GM12878 (cell line): ENCODE data around the gene CCNL2. TPM values are rescaled to one million over a fixed set of nuclear protein-coding genes. Genes with fewer than 3 reads are reported as not detected.

Experiments
- ATAC-seq: fragments of 200-7000 bp; cut with Tn5 transposase; 3 replicates; pipeline ENCODE4 v1.9.1; 2020; ENCODE audit warnings: mild to moderate bottlenecking, moderate library complexity
- BruUV-seq: library from RNA; stranded (reverse); fragments of 400-500 nt; replicated peaks from 2 replicates; lab custom pipeline; 2021; lab: Mats Ljungman, UMichigan
- CTCF ChIA-PET: fragments of 300-600 bp; sonication (Branson Sonifier 250); formaldehyde crosslinking; extraction: SDS; loops from one replicate; lab custom pipeline; 2021; ENCODE audit warnings: inconsistent platforms; lab: Yijun Ruan, JAX
- POLR2A ChIA-PET: fragments of 350-600 bp; formaldehyde crosslinking; extraction: SDS; loops from one replicate; lab custom pipeline; 2021; ENCODE audit warnings: inconsistent platforms; lab: Charles Lee
- RAD21 ChIA-PET: fragments of 300-600 bp; sonication (Branson Sonifier 250); formaldehyde crosslinking; loops from one replicate; lab custom pipeline; 2023; ENCODE audit warnings: antibody characterized with exemption; ENCODE audit not compliant: unreplicated experiment; lab: Charles Lee
- SMC1A ChIA-PET: fragments of 300-600 bp; sonication (Branson Sonifier 250); formaldehyde crosslinking; loops from one replicate; lab custom pipeline; 2023; ENCODE audit not compliant: unreplicated experiment, uncharacterized antibody; lab: Charles Lee
- DNase-seq: peaks from one replicate; pipeline ENCODE4 v3.0.0-alpha.2; 2011; ENCODE audit warnings: low read depth, low spot score
- FAIRE-seq: peaks from 3 replicates; lab custom pipeline; 2011; peaks lifted over from hg19 to GRCh38; lab: Jason Lieb, UNC
- H2AFZ ChIP-seq: 2 replicates; pipeline ENCODE4 v1.6.0; 2011; ENCODE audit warnings: low read depth, low read length, control low read depth; ENCODE audit not compliant: control insufficient read depth
- H3K27ac ChIP-seq: 2 replicates; pipeline ENCODE4 v1.5.1; 2011; ENCODE audit warnings: control low read depth; ENCODE audit not compliant: control insufficient read depth, insufficient read depth
- H3K27me3 ChIP-seq, 2 experiments: replicated peaks in 1 of 2; 2 replicates each; pipeline versions ENCODE4 v1.6.0 to v1.6.1; 2011; ENCODE audit warnings: low read length in 1 of 2; ENCODE audit not compliant: control insufficient read depth in 2 of 2, insufficient read depth in 2 of 2
- H3K36me3 ChIP-seq, 2 experiments: 2 replicates each; pipeline ENCODE4 v1.5.1; 2011; ENCODE audit warnings: low read length in 1 of 2; ENCODE audit not compliant: control insufficient read depth in 2 of 2, insufficient read depth in 2 of 2
- H3K4me1 ChIP-seq: 2 replicates; pipeline ENCODE4 v1.6.1; 2011; ENCODE audit warnings: mild to moderate bottlenecking, low read length, moderate library complexity, mixed read lengths; ENCODE audit not compliant: control insufficient read depth, insufficient read depth
- H3K4me2 ChIP-seq: 2 replicates; pipeline ENCODE4 v1.6.0; 2011; ENCODE audit warnings: control low read depth; ENCODE audit not compliant: control insufficient read depth, insufficient read depth
- H3K4me3 ChIP-seq: fragments of 200-600 bp; sonication (generic); 2 replicates; pipeline ENCODE4 v1.5.1; 2016
- H3K79me2 ChIP-seq: 2 replicates; pipeline ENCODE4 v1.6.0; 2011; ENCODE audit warnings: low read length; ENCODE audit not compliant: control insufficient read depth, insufficient read depth
- H3K9ac ChIP-seq: 2 replicates; pipeline ENCODE4 v1.8.0; 2011; ENCODE audit warnings: low read length, control low read depth, mixed read lengths; ENCODE audit not compliant: control insufficient read depth, insufficient read depth
- H3K9me3 ChIP-seq: replicated peaks from 3 replicates; pipeline ENCODE4 v1.5.1; 2011; ENCODE audit warnings: mild to moderate bottlenecking, low read length; ENCODE audit not compliant: control insufficient read depth, insufficient read depth
- H4K20me1 ChIP-seq: 2 replicates; pipeline ENCODE4 v1.6.0; 2011; ENCODE audit not compliant: control insufficient read depth, insufficient read depth
- CEBPB ChIP-seq, 2 experiments: fragments of 150-350 bp in 1 of 2; IDR thresholded peaks; 2 replicates each; pipeline ENCODE4 v1.6.1; 2012 to 2014; ENCODE audit warnings: low read depth in 2 of 2, low read length in 2 of 2, borderline replicate concordance in 1 of 2, inconsistent platforms in 1 of 2
- CHD1 ChIP-seq: IDR thresholded peaks from 2 replicates; pipeline ENCODE4 v1.6.1; 2012; ENCODE audit warnings: low read depth, low read length, improper control_type of control experiment
- ESRRA ChIP-seq: IDR thresholded peaks from 2 replicates; pipeline ENCODE4 v1.6.1; 2012; ENCODE audit warnings: mild to moderate bottlenecking, low read length, improper control_type of control experiment
- MTA3 ChIP-seq: IDR thresholded peaks from 2 replicates; pipeline ENCODE4 v1.6.1; 2012; ENCODE audit warnings: low read length, inconsistent platforms, borderline replicate concordance
- MYB ChIP-seq: fragments of 150-350 bp; IDR thresholded peaks from 2 replicates; pipeline ENCODE4 v1.6.1; 2014; ENCODE audit warnings: mild to moderate bottlenecking, low read depth, low read length, borderline replicate concordance
- NFIC ChIP-seq: IDR thresholded peaks from 2 replicates; pipeline ENCODE4 v1.6.1; 2012; ENCODE audit warnings: low read depth, mild to moderate bottlenecking, inconsistent platforms, low read length, moderate library complexity
- NR2F1 ChIP-seq: fragments of 450-650 bp; conservative IDR thresholded peaks from 2 replicates; pipeline ENCODE4 v1.6.1; 2017; ENCODE audit warnings: mild to moderate bottlenecking
- SIN3A ChIP-seq: IDR thresholded peaks from 2 replicates; pipeline ENCODE4 v1.6.1; 2012; ENCODE audit warnings: low read depth, low read length, improper control_type of control experiment
- SREBF2 ChIP-seq: IDR thresholded peaks from 2 replicates; pipeline ENCODE4 v1.6.1; 2012; ENCODE audit warnings: mild to moderate bottlenecking, low read length
- ZBTB33 ChIP-seq: fragments of 450-650 bp; IDR thresholded peaks from 2 replicates; pipeline ENCODE4 v1.6.1; 2017; ENCODE audit warnings: mild to moderate bottlenecking
- WGBS: methylation state at CpG from one replicate; pipeline ENCODE4 v1.1.6; 2016; ENCODE audit warnings: low lambda C conversion rate; ENCODE audit not compliant: insufficient replicate concordance, insufficient coverage; ENCODE audit errors: missing lambda C conversion rate; 5-methylcytosine and 5-hydroxymethylcytosine counted together
- in situ Hi-C: fragments of 300-500 bp; cut with MboI; formaldehyde crosslinking; loops from 9 replicates; pipeline ENCODE4 v1.14.3; 2018; ENCODE audit warnings: mixed read lengths
- intact Hi-C: fragments of 100-400 bp; cut with micrococcal nuclease; formaldehyde crosslinking; loops from one replicate; pipeline ENCODE4 v1.14.2; 2022; ENCODE audit not compliant: unreplicated experiment
- polyA plus RNA-seq, 11 experiments: library from polyadenylated mRNA; depleted of rRNA in 4 of 11; unstranded in 6 of 11; stranded (reverse) in 5 of 11; fragments of >200 nt; fragmentation: Nextera tagmentation in 4 of 11; fragmentation: Illumina TruSeq in 1 of 11; extraction: Ambion mirVana in 4 of 11; extraction: Trizol in 1 of 11; gene quantifications; 1 replicate in 1 of 11; 2 replicates in 10 of 11; pipeline versions ENCODE4 v1.2.1 to v1.2.3, GENCODE V29; 2011 to 2016; ENCODE audit warnings: inconsistent platforms in 2 of 11, missing spikeins in 2 of 11, low read depth in 1 of 11
- total RNA-seq, 4 experiments: library from RNA; depleted of rRNA in 3 of 4; stranded (reverse); fragments of >200 nt in 3 of 4; fragmentation: Illumina TruSeq in 1 of 4; extraction: Trizol in 1 of 4; gene quantifications; 2 replicates each; pipeline versions ENCODE4 v1.2.1 to v1.2.3, GENCODE V29; 2013 to 2021
- TF ChIP-seq, protein P1 (sequence below): fragments of 150-350 bp; IDR thresholded peaks from 2 replicates; pipeline ENCODE4 v1.6.1; 2016; ENCODE audit warnings: low read depth, low read length
- TF ChIP-seq, protein P2 (sequence below): IDR thresholded peaks from 2 replicates; pipeline ENCODE4 v1.6.1; 2012; ENCODE audit warnings: improper control_type of control experiment, low read depth, low read length; ENCODE audit not compliant: insufficient replicate concordance

The CCNL2 gene
- total and polyA plus RNA-seq, 10 of the 15 experiments (the other 5 are each of a cell fraction or from before 2014, with no cell fraction given): 2.1 to 143 (median 101) TPM

DNA sequence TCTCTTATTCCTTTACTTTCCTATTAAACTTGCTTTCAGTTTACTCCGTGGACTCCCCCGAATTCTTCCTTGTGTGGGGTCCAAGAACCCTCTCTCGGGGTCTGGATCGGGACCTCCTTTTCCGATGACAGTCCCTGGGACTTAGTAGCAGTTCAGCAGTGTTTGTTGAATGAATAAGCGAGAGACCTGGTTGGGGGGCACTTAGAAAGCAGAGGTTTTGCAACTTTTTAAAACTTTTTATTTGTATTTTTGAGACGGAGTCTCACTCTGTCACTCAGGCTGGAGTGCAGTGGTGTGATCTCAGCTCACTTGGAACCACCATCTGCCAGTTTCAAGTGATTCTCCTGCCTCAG is 24.1 kb upstream of the CCNL2 start:
- FAIRE-seq (no peak), ATAC-seq (no peak), DNase-seq (no peak)
- H3K9me3 ChIP-seq: no peaks in the 10 kb centered on the region
- no peak overlapping the region for H3K4me2 ChIP-seq
- no TSS peak for BruUV-seq
- no peak overlapping the region for H3K4me3 ChIP-seq
- ChIA-PET CTCF (no interaction called here), RAD21 (no interaction called here), SMC1A (no interaction called here), POLR2A (interaction anchor here (0.9 kb wide), 1 partner anchor 14 kb away, joined by 4 read pairs; no protein-coding TSS in a partner anchor)
- WGBS: 83% methylated on average over 7 of the region's 7 CpGs
- H3K36me3 ChIP-seq: no peaks in the 10 kb centered on the region
- intact Hi-C loops (no loop called here), in situ Hi-C loops (no loop called here)
- H3K79me2 ChIP-seq: no peaks in the 10 kb centered on the region
- H2AFZ ChIP-seq: no peak overlapping the region
- no peak overlapping the region for H3K27ac ChIP-seq
- H3K9ac ChIP-seq: no peak overlapping the region
- H4K20me1 ChIP-seq: no peaks in the 10 kb centered on the region
- no peaks in the 10 kb centered on the region for H3K27me3 ChIP-seq
- H3K4me1 ChIP-seq: peaks cover 19% of the 10 kb centered on the region
- TF ChIP-seq CHD1 (no peak), NFIC (no peak), MTA3 (no peak), SREBF2 (no peak), CEBPB (IDR thresholded peaks at IDR 0.05; ENCODE audit: borderline replicate concordance in 1 of 2, low read depth in 2 of 2, low read length in 2 of 2) (no peak), ZBTB33 (no peak), SIN3A (no peak), ESRRA (no peak), MYB (no peak), NR2F1 (no peak)
- TF ChIP-seq, protein P1, sequence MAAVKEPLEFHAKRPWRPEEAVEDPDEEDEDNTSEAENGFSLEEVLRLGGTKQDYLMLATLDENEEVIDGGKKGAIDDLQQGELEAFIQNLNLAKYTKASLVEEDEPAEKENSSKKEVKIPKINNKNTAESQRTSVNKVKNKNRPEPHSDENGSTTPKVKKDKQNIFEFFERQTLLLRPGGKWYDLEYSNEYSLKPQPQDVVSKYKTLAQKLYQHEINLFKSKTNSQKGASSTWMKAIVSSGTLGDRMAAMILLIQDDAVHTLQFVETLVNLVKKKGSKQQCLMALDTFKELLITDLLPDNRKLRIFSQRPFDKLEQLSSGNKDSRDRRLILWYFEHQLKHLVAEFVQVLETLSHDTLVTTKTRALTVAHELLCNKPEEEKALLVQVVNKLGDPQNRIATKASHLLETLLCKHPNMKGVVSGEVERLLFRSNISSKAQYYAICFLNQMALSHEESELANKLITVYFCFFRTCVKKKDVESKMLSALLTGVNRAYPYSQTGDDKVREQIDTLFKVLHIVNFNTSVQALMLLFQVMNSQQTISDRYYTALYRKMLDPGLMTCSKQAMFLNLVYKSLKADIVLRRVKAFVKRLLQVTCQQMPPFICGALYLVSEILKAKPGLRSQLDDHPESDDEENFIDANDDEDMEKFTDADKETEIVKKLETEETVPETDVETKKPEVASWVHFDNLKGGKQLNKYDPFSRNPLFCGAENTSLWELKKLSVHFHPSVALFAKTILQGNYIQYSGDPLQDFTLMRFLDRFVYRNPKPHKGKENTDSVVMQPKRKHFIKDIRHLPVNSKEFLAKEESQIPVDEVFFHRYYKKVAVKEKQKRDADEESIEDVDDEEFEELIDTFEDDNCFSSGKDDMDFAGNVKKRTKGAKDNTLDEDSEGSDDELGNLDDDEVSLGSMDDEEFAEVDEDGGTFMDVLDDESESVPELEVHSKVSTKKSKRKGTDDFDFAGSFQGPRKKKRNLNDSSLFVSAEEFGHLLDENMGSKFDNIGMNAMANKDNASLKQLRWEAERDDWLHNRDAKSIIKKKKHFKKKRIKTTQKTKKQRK: no peak
- TF ChIP-seq, protein P2, sequence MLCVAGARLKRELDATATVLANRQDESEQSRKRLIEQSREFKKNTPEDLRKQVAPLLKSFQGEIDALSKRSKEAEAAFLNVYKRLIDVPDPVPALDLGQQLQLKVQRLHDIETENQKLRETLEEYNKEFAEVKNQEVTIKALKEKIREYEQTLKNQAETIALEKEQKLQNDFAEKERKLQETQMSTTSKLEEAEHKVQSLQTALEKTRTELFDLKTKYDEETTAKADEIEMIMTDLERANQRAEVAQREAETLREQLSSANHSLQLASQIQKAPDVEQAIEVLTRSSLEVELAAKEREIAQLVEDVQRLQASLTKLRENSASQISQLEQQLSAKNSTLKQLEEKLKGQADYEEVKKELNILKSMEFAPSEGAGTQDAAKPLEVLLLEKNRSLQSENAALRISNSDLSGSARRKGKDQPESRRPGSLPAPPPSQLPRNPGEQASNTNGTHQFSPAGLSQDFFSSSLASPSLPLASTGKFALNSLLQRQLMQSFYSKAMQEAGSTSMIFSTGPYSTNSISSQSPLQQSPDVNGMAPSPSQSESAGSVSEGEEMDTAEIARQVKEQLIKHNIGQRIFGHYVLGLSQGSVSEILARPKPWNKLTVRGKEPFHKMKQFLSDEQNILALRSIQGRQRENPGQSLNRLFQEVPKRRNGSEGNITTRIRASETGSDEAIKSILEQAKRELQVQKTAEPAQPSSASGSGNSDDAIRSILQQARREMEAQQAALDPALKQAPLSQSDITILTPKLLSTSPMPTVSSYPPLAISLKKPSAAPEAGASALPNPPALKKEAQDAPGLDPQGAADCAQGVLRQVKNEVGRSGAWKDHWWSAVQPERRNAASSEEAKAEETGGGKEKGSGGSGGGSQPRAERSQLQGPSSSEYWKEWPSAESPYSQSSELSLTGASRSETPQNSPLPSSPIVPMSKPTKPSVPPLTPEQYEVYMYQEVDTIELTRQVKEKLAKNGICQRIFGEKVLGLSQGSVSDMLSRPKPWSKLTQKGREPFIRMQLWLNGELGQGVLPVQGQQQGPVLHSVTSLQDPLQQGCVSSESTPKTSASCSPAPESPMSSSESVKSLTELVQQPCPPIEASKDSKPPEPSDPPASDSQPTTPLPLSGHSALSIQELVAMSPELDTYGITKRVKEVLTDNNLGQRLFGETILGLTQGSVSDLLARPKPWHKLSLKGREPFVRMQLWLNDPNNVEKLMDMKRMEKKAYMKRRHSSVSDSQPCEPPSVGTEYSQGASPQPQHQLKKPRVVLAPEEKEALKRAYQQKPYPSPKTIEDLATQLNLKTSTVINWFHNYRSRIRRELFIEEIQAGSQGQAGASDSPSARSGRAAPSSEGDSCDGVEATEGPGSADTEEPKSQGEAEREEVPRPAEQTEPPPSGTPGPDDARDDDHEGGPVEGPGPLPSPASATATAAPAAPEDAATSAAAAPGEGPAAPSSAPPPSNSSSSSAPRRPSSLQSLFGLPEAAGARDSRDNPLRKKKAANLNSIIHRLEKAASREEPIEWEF: no peak
